ENCODE data around the gene CCDC150.

The CCDC150 gene

GRCh38 chr2:196675963-196676362, 36.4 kb downstream of the CCDC150 start:
- Histone ChIP-seq H3K4me3 (IDR thresholded peaks at IDR 0.05; ENCODE audit: insufficient read depth, low read depth, low read length) (no peak overlapping the region), H3K27me3 (ENCODE audit: insufficient read depth, low read depth) (no peaks in the 10 kb centered on the region), H3K4me2 (no peak overlapping the region), H3K36me3 (ENCODE audit: insufficient read depth) (no peaks in the 10 kb centered on the region), H2AFZ (ENCODE audit: low read depth) (no peak overlapping the region), H3K27ac (no peak overlapping the region), H4K20me1 (ENCODE audit: insufficient read depth) (no peaks in the 10 kb centered on the region), H3K79me2 (ENCODE audit: insufficient read depth, low read depth) (no peaks in the 10 kb centered on the region), H3K9ac (no peak overlapping the region), H3K4me1 (ENCODE audit: low read depth, poor library complexity, severe bottlenecking) (no peaks in the 10 kb centered on the region)
- TF ChIP-seq, protein P1, sequence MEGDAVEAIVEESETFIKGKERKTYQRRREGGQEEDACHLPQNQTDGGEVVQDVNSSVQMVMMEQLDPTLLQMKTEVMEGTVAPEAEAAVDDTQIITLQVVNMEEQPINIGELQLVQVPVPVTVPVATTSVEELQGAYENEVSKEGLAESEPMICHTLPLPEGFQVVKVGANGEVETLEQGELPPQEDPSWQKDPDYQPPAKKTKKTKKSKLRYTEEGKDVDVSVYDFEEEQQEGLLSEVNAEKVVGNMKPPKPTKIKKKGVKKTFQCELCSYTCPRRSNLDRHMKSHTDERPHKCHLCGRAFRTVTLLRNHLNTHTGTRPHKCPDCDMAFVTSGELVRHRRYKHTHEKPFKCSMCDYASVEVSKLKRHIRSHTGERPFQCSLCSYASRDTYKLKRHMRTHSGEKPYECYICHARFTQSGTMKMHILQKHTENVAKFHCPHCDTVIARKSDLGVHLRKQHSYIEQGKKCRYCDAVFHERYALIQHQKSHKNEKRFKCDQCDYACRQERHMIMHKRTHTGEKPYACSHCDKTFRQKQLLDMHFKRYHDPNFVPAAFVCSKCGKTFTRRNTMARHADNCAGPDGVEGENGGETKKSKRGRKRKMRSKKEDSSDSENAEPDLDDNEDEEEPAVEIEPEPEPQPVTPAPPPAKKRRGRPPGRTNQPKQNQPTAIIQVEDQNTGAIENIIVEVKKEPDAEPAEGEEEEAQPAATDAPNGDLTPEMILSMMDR (conservative IDR thresholded peaks at IDR 0.05; ENCODE audit: low read depth, low read length): no peak

- TF ChIP-seq, protein P1 (conservative IDR thresholded peaks at IDR 0.05; ENCODE audit: low read depth, low read length): no peak
- Histone ChIP-seq H3K9ac (no peak overlapping the region), H3K4me3 (IDR thresholded peaks at IDR 0.05; ENCODE audit: insufficient read depth, low read depth, low read length) (no peak overlapping the region), H4K20me1 (ENCODE audit: insufficient read depth) (no peaks in the 10 kb centered on the region), H3K79me2 (ENCODE audit: insufficient read depth, low read depth) (no peaks in the 10 kb centered on the region), H3K36me3 (ENCODE audit: insufficient read depth) (no peaks in the 10 kb centered on the region), H2AFZ (ENCODE audit: low read depth) (no peak overlapping the region), H3K27me3 (ENCODE audit: insufficient read depth, low read depth) (no peaks in the 10 kb centered on the region), H3K4me1 (ENCODE audit: low read depth, poor library complexity, severe bottlenecking) (no peaks in the 10 kb centered on the region), H3K27ac (no peak overlapping the region), H3K4me2 (no peak overlapping the region)
Measured at GRCh38 chr2:196677404-196677803, 37.9 kb downstream of the CCDC150 start.

DNA sequence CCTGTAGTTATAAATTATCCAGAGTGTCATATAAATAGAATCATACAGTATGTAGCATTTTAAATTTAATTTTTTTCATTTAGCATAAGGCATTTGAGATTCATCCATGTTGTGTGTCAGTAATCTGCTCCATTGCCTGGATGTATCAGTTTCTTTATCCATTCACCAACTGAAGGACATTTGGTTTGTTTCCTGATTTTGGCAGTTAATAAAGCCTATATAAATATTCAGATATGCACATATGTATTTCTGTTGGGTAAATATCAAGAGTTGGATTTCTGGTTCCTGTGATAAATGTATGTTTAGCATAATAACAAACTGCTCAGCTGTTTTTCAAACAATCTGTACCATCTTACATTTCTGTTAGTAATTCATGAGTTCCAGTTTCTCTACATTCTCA, 39.9 kb downstream of the CCDC150 start:
- Histone ChIP-seq H4K20me1 (ENCODE audit: insufficient read depth) (no peaks in the 10 kb centered on the region), H3K4me2 (no peak overlapping the region)
- TF ChIP-seq, protein P1 (conservative IDR thresholded peaks at IDR 0.05; ENCODE audit: low read depth, low read length): no peak

DNA sequence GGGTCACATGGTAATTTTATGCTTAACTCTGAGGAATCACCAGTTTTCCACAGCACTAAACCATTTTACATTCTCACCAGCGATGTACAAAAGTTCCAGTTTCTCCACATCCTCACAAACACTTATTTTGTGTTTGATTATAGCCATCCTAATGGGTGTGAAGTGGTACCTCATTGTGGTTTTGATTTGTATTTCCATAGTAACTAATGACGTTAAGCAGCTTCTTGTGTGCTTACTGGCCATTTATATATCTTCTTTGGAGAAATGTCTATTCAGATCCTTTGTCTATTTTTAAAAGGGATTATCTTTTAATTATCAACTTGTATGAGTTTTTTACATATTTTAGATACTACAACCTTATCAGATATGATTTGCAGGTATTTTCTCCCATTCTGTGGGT, 42.0 kb downstream of the CCDC150 start:
- Histone ChIP-seq H2AFZ (ENCODE audit: low read depth) (no peak overlapping the region), H3K79me2 (ENCODE audit: insufficient read depth, low read depth) (no peaks in the 10 kb centered on the region), H3K27ac (no peak overlapping the region), H3K36me3 (ENCODE audit: insufficient read depth) (peaks cover under 1% of the 10 kb centered on the region; the same call in 1 of the 2 replicates), H4K20me1 (ENCODE audit: insufficient read depth) (no peaks in the 10 kb centered on the region), H3K4me3 (IDR thresholded peaks at IDR 0.05; ENCODE audit: insufficient read depth, low read depth, low read length) (no peak overlapping the region), H3K9ac (no peak overlapping the region), H3K4me2 (no peak overlapping the region), H3K27me3 (ENCODE audit: insufficient read depth, low read depth) (no peaks in the 10 kb centered on the region), H3K4me1 (ENCODE audit: low read depth, poor library complexity, severe bottlenecking) (no peaks in the 10 kb centered on the region)
- TF ChIP-seq, protein P1 (conservative IDR thresholded peaks at IDR 0.05; ENCODE audit: low read depth, low read length): no peak

More for the DNA sequence above, 39.9 kb downstream of the CCDC150 start:
- no peaks in the 10 kb centered on the region for H3K36me3 ChIP-seq (ENCODE audit: insufficient read depth)
- no peak overlapping the region for H3K4me3 ChIP-seq (IDR thresholded peaks at IDR 0.05; ENCODE audit: insufficient read depth, low read depth, low read length)
- no peaks in the 10 kb centered on the region for H3K79me2 ChIP-seq (ENCODE audit: insufficient read depth, low read depth)
- H3K27me3 ChIP-seq (ENCODE audit: insufficient read depth, low read depth): no peaks in the 10 kb centered on the region
- H2AFZ ChIP-seq (ENCODE audit: low read depth): no peak overlapping the region
- H3K4me1 ChIP-seq (ENCODE audit: low read depth, poor library complexity, severe bottlenecking): no peaks in the 10 kb centered on the region
- H3K9ac ChIP-seq: no peak overlapping the region
- H3K27ac ChIP-seq: no peak overlapping the region
